Peyer's patch (tissue), 4 donors: ENCODE data around the gene HVCN1.

Source experiments
- CTCF ChIP-seq, 6 experiments: fragments of 450-650 bp in 4 of 6; fragments of 200-600 bp in 2 of 6; sonication (generic) in 1 of 6; IDR thresholded peaks; one replicate each; pipeline ENCODE4 v1.5.1; 2017 to 2019; ENCODE audit warnings: antibody characterized with exemption in 6 of 6, mild to moderate bottlenecking in 3 of 6, moderate library complexity in 1 of 6
- POLR2A ChIP-seq, 2 donors: fragments of 450-650 bp; IDR thresholded peaks; one replicate each; pipeline ENCODE4 v1.5.1; 2017; ENCODE audit warnings: antibody characterized with exemption in 2 of 2, mild to moderate bottlenecking in 2 of 2, moderate library complexity in 2 of 2

GRCh38 chr12:110718222-110718908, 29.4 kb upstream of the HVCN1 start:
- TF ChIP-seq CTCF (IDR thresholded peaks at IDR 0.05) = no peak
- no peak for TF ChIP-seq POLR2A (IDR thresholded peaks at IDR 0.05)
